ENCODE measurements around the gene PRRT3. TPM values are rescaled to one million over a fixed set of nuclear protein-coding genes. Genes with fewer than 3 reads are reported as not detected.

Gene PRRT3
- total and polyA plus RNA-seq, 2 of the 13 experiments (the other 11 are each of a cell fraction or from before 2014, with no cell fraction given), result 0.22 to 0.44 TPM

GRCh38 chr3:9947025-9947995 lies 4.9 kb downstream of the PRRT3 start (continued):
- TF ChIP-seq ZNF407 (CRISPR knock-in tag; IDR thresholded peaks at IDR 0.05; ENCODE audit: not compliant biosample characterization) (peak; percentile 81), ZNF558 (CRISPR knock-in tag; IDR thresholded peaks at IDR 0.05; ENCODE audit: borderline replicate concordance) (no peak; the same call in 1 of the 2 replicates), MAZ (IDR thresholded peaks at IDR 0.05; ENCODE audit: borderline replicate concordance, low read depth, low read length) (no peak), MAZ (CRISPR knock-in tag; IDR thresholded peaks at IDR 0.05; ENCODE audit: low read depth) (peak; percentile 66), GTF2F1 (IDR thresholded peaks at IDR 0.05; ENCODE audit: low read length) (no peak), NR2F6 (IDR thresholded peaks at IDR 0.05) (no peak), NR2F6 (CRISPR knock-in tag; IDR thresholded peaks at IDR 0.05) (peak; percentile 20; the same call in 1 of the 2 replicates), MTF1 (CRISPR knock-in tag; IDR thresholded peaks at IDR 0.05) (no peak), DDIT3 (CRISPR knock-in tag; IDR thresholded peaks at IDR 0.05) (no peak), GABPB1 (CRISPR knock-in tag; IDR thresholded peaks at IDR 0.05) (peak; percentile 67), CCDC6 (CRISPR knock-in tag; IDR thresholded peaks at IDR 0.05) (no peak), ZBTB7B (CRISPR knock-in tag; IDR thresholded peaks at IDR 0.05) (peak; percentile 64; the same call in 1 of the 2 replicates), MTA1 (CRISPR knock-in tag; IDR thresholded peaks at IDR 0.05; ENCODE audit: borderline replicate concordance) (peak; percentile 86; the same call in 1 of the 2 replicates), ZNF788 (CRISPR knock-in tag; IDR thresholded peaks at IDR 0.05; ENCODE audit: borderline replicate concordance) (no peak; the same call in 1 of the 2 replicates), ZBTB38 (CRISPR knock-in tag; IDR thresholded peaks at IDR 0.05) (peak; percentile 71), PRDM4 (CRISPR knock-in tag; IDR thresholded peaks at IDR 0.05; ENCODE audit: borderline replicate concordance) (no peak), ZNF549 (CRISPR knock-in tag; IDR thresholded peaks at IDR 0.05) (0 out of 2 replicates have a peak, but pooled peaks have one; percentile 10), RORA (CRISPR knock-in tag; IDR thresholded peaks at IDR 0.05) (no peak), ZNF350 (CRISPR knock-in tag; IDR thresholded peaks at IDR 0.05; ENCODE audit: borderline replicate concordance, low read depth) (no peak)

All from HepG2 (cell line).